Stimulated activated CD8-positive, alpha-beta memory T cell treated with anti-CD3 and anti-CD28 coated beads, Interleukin-7, amount 100 ng/mL, for 24 hours (primary cell): ENCODE measurements around the gene PANK4.

Experiments used
- DNase-seq: peaks from one replicate; pipeline ENCODE4 v3.0.0-alpha.2; 2020; ENCODE audit warnings: low read depth

PANK4 gene

GRCh38 chr1:2476061-2476999 lies 50.1 kb downstream of the PANK4 start, which contains the start of gene PLCH2:
Gene PLCH2, plus strand, starts transcription at chr1:2476289. Its CDS starts 300 bp downstream, at chr1:2476589.
- no peak for DNase-seq

GRCh38 chr1:2475571-2475970 lies 50.8 kb downstream of the PANK4 start:
- DNase-seq = no peak

- DNase-seq = no peak
Observed at GRCh38 chr1:2474933-2475371, 51.4 kb downstream of the PANK4 start.

- no peak for DNase-seq
Observed at GRCh38 chr1:2474104-2474844, 52.1 kb downstream of the PANK4 start.

- DNase-seq = no peak
Observed at GRCh38 chr1:2473198-2473597, 53.2 kb downstream of the PANK4 start.

- no peak for DNase-seq
Observed at GRCh38 chr1:2472561-2473177, 53.7 kb downstream of the PANK4 start.

- no peak for DNase-seq
Observed at GRCh38 chr1:2472109-2472508, 54.3 kb downstream of the PANK4 start.

GRCh38 chr1:2471587-2472001 lies 54.8 kb downstream of the PANK4 start:
- DNase-seq = no peak

- no peak for DNase-seq
Observed at GRCh38 chr1:2471159-2471471, 55.3 kb downstream of the PANK4 start.

- no peak for DNase-seq
Observed at GRCh38 chr1:2470290-2471158, 55.9 kb downstream of the PANK4 start.

GRCh38 chr1:2469103-2469940 lies 57.1 kb downstream of the PANK4 start:
- DNase-seq = no peak

GRCh38 chr1:2468540-2468939 lies 57.9 kb downstream of the PANK4 start:
- DNase-seq = no peak

- peak; percentile 5 for DNase-seq
Observed at GRCh38 chr1:2468041-2468472, 58.3 kb downstream of the PANK4 start.

GRCh38 chr1:2466958-2467554 lies 59.3 kb downstream of the PANK4 start:
- no peak for DNase-seq

- DNase-seq = no peak
Observed at GRCh38 chr1:2466270-2466665, 60.1 kb downstream of the PANK4 start.

- no peak for DNase-seq
Observed at GRCh38 chr1:2465371-2466269, 60.8 kb downstream of the PANK4 start.

- no peak for DNase-seq
Observed at GRCh38 chr1:2463396-2463795, 63.0 kb downstream of the PANK4 start.

GRCh38 chr1:2462819-2463218 lies 63.6 kb downstream of the PANK4 start:
- DNase-seq = no peak
